Endothelial cell of hepatic sinusoid (primary cell): Measurements from ENCODE around the gene TSPAN9.

ENCODE experiments used
- in situ Hi-C: cut with HindIII; loops from 2 replicates; pipeline ENCODE4 v1.10.0; 2017; ENCODE audit warnings: low sequenced_read_pairs

TSPAN9 gene

GRCh38 chr12:3136641-3137267, 59.6 kb downstream of the TSPAN9 start:
- in situ Hi-C loops: no loop called here

- in situ Hi-C loops: no loop called here
Measured at GRCh38 chr12:3137268-3137781, 60.1 kb downstream of the TSPAN9 start.

DNA sequence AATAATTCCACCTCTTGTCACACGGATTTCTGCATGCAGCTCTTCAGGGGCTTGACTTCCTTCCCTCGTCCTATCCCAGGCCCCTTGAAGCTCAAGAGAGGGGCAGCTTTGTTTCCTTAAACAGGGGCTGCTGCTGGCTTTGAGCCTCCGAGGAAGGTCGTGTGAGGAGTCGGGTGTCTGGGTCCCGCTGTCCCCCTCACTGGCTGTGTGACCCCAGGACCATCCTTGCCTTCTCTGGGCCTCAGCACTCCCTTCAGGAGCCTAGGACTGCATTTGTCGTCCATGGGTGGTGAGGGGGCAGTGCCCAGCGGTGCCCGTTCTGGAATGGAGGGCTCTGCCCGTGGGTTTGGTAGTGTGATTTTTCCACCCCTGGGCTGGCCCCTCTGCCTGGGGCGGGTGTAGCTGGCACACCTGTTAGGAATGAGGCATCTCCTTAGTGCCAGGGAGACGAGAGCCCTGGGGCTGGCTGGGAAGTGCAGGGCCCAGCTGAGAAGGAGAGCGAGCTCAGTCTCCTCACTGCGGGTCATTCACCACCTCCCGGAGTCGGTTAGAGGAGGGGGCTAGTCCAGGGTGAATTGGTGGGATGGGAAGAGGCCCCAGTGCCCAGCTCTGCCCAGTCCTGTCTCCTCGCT, 60.8 kb downstream of the TSPAN9 start:
- in situ Hi-C loops: no loop called here

DNA sequence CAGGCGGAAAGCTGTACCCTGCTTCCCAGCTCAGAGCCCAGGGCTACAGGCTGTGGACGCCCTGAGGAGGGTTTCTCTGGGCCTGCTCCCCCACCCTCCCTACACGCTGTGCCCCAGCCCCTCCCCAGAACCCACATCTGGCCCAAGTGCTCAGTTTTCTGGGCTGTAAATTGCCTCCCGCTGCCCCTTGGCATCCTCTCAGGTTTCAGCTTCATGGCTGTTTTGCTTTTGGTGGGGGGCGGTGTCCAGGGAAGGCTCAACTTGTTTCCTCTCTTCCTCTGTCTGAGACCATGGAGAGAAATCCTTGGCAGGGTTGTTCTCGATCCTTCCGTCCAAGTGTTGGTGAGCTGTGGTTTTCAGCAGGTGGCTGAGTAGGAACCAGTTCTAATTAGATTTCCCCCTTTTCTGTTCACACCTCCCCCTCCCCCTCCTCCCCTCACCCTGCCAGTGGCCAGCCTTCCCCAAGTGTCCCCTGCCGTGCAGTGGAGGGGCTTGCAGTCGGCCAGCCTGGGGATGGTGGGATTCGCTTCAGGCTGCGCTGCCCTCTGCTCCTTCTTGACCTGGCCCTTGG, 61.8 kb downstream of the TSPAN9 start:
- in situ Hi-C loops: no loop called here

- in situ Hi-C loops: no loop called here
Measured at GRCh38 chr12:3139760-3140159, 62.6 kb downstream of the TSPAN9 start.

GRCh38 chr12:3140284-3140683, 63.1 kb downstream of the TSPAN9 start:
- in situ Hi-C loops: no loop called here

DNA sequence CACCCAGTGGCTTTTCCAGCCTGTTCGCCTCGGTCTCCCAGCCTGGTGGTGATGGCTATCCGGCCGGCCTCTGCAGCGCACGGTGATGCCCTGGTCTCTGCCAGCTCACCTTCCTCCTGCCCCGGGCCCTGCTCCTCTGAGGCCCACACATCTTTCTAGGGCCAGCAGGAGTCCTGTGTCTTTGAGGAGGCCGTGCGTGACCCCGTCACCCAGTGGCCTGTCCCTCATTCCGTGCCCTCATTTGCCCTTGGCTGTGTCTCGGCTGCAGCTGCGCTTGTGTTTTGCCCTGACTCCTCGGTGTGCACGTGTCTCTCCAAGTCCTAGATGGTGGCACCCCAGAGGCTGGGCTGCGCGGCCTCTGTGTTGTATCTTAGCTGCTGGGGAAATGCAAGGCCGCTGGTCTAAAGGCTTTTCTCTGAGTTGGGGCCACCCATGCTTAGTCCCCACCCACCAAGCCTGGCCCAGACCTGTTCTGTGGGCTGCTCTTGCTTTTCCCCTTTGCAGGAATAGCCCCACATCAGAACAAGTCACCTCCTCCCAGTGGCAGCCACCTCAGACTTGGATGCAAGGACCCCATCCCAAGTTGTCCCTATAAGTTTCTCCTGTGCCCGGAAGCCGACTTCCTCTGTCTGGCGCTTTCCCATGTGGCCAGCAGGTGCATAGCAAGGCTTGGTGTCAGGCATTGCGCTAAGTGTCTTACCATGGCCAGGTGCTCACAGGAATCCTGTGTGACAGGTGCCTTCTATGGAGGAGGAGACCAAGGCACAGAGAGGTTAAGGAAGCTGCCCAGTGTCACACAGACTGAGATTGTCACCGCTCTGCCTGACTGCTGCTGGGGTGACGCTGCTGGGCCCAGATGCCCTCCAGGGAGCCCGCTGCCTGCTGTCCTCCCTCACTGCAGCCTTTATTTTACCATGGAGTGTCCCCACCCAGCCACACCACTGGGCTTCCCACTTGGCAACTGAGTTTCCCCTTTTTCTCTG, 64.5 kb downstream of the TSPAN9 start:
- in situ Hi-C loops: no loop called here

DNA sequence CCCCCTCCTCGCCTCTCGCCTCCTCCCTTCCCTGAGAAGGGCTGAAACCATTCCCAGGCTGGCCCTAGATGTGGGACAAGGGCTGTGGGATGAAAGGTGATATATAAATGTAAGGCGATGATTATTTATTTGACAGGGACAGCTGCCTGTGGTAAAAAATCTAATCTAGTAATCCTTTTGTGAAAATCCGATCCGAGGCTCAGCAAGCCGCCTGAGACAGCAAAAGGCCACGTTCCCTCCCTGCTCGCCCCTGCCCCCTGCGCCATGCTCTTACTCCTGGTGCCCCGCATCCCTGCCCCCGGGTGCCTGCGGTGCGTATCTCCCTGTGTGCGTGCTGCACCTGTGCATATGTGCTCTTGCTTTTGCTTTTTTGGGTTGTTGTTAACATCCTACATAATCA, 65.2 kb downstream of the TSPAN9 start:
- in situ Hi-C loops: no loop called here

- in situ Hi-C loops: no loop called here
Measured at GRCh38 chr12:3144495-3144894, 67.3 kb downstream of the TSPAN9 start.

DNA sequence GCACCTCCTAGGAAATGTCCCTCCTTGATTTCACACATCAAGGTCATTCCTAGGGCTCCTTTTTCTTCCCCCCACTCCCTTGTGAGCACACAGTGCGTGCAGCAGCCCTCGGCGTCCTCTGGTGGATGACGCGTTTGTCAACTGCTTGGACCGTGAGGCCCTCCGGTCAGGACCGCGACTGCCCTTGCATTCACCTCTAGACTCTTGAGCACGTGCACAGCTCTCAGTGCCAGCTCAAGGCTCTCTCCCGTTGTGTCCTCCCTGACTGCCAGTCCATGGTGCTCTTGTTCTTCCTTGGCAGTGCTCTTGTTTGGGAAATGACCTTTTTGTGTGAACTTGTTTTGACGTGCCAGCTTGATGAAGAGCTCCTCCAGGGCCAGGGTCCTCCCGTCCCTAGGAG, 67.9 kb downstream of the TSPAN9 start:
- in situ Hi-C loops: no loop called here

- in situ Hi-C loops: no loop called here
Measured at GRCh38 chr12:3145546-3146310, 68.5 kb downstream of the TSPAN9 start.

GRCh38 chr12:3147260-3147659, 70.1 kb downstream of the TSPAN9 start:
- in situ Hi-C loops: no loop called here

DNA sequence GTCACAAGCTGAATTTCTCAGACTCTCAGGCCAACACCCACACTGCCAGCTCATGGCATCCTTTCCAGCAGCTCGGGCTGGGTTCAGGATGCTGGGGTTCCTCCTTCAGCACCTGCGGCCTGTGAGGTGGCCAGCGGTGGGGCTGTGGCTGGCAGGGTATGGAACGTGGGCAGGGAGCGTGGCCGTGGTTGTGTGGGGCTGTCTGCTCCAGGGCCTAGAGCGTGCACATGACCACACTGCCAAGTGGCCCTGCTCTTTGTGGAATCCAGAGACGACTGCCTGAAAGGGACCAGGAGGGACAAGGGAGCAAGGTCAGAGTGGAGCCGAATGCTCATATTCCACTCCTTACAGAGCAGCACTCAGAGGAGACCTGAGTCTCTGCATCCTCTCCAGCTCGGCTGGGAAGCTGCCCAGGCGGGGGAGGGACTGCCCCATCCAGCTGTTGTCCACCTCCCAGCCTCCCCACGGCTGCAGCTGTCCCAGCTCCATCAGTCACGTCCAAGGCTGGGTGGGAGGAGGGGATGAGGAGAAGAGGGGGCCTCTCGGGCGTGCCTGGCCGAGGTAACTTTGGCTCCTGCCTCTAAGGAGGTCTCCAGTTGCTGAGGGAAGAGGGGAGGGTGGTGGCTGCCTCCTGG, 71.3 kb downstream of the TSPAN9 start:
- in situ Hi-C loops: no loop called here

DNA sequence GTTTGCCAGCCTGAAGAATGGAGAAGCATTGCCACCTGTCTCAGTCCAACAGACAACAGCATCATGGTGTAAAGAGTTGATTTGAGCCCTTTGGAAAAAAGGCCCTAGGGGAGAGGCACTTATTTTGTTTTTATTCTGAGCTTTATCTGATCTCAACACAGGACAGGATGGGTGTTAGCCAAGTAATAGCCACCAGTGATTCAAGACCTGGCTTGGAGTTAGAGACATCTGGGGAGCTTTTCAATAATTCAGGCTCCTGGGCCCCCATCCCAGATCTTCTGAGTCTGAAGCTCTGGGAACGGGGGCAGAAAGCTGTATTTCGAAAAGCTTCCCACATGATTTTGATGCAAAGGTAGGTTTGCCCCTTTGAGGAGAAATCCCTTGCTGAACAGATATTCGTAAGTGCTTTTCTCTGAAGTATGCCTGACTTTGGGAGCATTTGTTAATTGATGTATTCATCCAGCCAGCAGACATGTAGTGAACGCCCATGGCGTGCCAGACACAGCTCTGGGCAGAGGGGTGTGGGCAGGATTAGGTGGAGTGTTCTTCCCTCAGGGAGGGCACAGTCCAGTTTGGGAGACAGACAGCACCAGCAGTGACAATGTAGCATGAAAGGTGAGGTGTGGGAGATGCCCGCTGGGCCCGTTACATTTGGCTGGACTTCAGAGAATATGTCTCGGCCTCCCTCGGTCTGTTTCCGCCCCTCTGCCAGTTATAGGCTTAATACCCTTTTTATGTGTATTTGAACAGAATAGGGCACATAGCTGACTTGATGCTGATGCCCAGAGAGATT, 72.5 kb downstream of the TSPAN9 start:
- in situ Hi-C loops: no loop called here

GRCh38 chr12:3150308-3150670, 73.1 kb downstream of the TSPAN9 start:
- in situ Hi-C loops: no loop called here

GRCh38 chr12:3150931-3151835, 74.0 kb downstream of the TSPAN9 start:
- in situ Hi-C loops: no loop called here

DNA sequence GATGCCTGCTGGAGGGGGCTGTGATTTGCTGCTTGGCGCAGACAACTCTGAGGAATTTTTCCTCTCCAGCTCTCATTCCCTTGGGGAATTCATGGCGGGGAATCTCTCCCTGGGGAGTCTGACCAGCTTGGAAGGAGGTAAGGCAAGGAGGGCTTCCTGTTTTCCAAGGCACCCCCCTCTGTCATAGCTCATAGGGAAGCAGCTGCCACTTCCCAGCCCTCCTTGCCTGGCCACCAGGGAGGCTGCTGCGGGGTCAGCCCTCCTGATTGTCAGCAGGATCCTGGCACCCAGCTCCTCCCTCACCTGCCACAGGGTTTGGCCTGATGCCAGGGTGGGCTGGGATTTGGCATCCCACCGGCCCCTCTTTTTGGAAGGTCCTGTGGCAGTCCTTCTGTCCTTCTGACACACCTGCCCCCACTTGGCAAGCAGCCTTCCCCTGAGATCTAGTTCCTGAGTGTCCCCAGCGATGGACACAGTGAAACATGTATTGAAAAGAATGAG, 74.9 kb downstream of the TSPAN9 start:
- in situ Hi-C loops: no loop called here

DNA sequence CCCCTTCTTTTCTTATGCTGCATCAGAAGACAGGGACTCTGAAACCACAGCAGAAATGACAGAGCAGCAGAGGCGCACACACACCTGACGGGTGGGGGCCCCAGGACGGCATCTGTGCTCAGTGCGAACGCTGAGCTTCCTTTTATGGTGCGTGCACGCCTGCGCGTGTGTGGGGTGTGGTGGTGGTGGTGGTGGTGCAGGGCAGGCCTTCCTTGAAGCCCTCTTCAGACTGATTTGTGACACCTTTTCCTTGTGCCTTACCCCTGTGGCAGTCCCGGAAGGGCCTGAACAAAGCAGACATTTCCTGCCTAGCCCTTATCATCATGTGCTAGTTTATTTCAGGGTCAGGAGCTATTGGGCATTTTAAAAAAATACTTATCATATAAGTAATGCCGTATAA, 75.7 kb downstream of the TSPAN9 start:
- in situ Hi-C loops: no loop called here
